Stimulated activated naive CD8-positive, alpha-beta T cell treated with anti-CD3 and anti-CD28 coated beads, Interleukin-15, Interleukin-2, amounts not matched to agents 100 U/mL and 50 U/mL, for 24 hours (primary cell): ENCODE data around the gene ACADL.
A peak's percentile ranks its signal among the peaks of the same experiment; 100 is the strongest.

Source experiments
- ATAC-seq: fragments of 150-1000 bp; cut with Tn5 transposase; one replicate; pipeline ENCODE4 v1.10.0; 2021
- DNase-seq: peaks from one replicate; pipeline ENCODE4 v3.0.0; 2021

Gene ACADL

GRCh38 chr2:210170196-210170445 is 55.1 kb downstream of the ACADL start:
- ATAC-seq: no peak
- DNase-seq: no peak

- DNase-seq: no peak
- ATAC-seq: peak; percentile 26
Observed at GRCh38 chr2:210169516-210170195, 55.6 kb downstream of the ACADL start.

GRCh38 chr2:210167227-210167626 is 58.0 kb downstream of the ACADL start:
- DNase-seq (no peak), ATAC-seq (no peak)

- no peak for DNase-seq
- no peak for ATAC-seq
Observed at GRCh38 chr2:210162466-210163124, 62.7 kb downstream of the ACADL start.

GRCh38 chr2:210159059-210159458 is 66.2 kb downstream of the ACADL start:
- ATAC-seq: no peak
- DNase-seq: no peak

- DNase-seq (no peak), ATAC-seq (no peak)
Observed at GRCh38 chr2:210158236-210158635, 67.0 kb downstream of the ACADL start.

GRCh38 chr2:210157526-210157925 is 67.7 kb downstream of the ACADL start:
- DNase-seq (no peak), ATAC-seq (no peak)

- ATAC-seq (no peak), DNase-seq (no peak)
Observed at GRCh38 chr2:210147614-210148013, 77.6 kb downstream of the ACADL start.
